ENCODE measurements around the gene RAPGEF5. TPM values are rescaled to one million over a fixed set of nuclear protein-coding genes. Genes with fewer than 3 reads are reported as not detected.

The RAPGEF5 gene
- total RNA-seq, 1 donor: 1.1 TPM

DNA sequence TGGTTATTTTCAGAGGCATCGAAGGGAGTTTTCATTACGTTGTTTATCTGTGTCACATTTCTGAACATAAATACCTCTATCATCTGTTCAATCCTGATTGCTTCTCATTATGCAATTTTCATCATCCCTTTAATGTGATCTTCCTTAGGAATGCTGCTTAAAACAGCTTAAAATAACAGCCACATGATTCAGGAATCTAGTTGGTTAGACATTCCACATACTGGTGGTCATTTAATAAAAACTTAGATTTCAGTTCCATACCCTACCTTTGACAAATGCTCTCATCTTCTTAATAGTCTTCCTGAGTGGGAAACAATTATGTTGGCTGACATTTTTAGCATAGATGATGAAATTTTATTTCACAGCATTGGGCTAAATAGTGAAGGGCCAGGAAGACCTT is 219.9 kb downstream of the RAPGEF5 start:
- Histone ChIP-seq H3K79me2 (ENCODE audit: insufficient read depth, low read length) (no peaks in the 10 kb centered on the region), H3K4me3 (ENCODE audit: insufficient read depth, low read length) (peak overlapping the region; percentile 2)

DNA sequence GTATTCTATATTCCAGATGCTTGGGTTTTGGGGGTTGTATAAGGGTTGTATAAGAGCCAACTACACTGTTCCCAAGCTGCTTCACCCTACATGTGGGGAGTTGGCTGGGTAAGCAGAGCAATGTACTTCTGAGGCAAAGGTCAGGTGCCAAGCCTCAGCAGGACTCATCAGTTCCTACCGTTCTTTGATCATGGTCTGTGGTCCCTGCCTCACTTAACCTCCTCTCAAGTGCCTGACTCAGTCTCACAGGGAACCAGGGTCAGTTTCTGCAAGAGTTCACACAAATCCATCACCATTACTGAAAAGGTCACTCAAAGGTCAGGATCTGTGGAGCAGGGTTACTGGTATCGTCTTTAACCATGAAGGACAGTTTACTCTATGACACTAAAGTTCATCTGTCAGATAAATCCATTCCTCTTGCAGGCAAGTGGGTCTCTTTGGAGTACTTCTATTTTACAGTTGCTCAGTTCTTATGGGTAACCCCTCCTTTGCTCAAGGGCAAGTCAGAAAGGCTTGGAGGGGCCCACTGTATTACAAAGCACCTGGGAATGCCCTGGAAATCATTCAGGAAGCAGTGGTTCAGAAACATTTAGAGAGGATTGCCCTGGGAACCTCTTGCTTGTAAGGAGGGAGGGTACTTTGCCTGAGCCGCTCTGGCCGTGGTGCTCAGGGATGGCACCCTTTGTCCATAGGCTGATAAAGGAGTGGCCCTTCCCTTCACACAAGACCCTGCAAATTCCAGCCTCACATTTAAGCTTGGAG is 227.0 kb downstream of the RAPGEF5 start:
- H3K79me2 ChIP-seq (ENCODE audit: insufficient read depth, low read length): no peaks in the 10 kb centered on the region
- no peak overlapping the region for H3K4me2 ChIP-seq (ENCODE audit: insufficient read depth, low read length)
- H3K4me1 ChIP-seq (ENCODE audit: insufficient read depth, low read length): no peaks in the 10 kb centered on the region
- no peaks in the 10 kb centered on the region for H3K27me3 ChIP-seq (ENCODE audit: insufficient read depth, low read length)
- H3K4me3 ChIP-seq (ENCODE audit: insufficient read depth, low read length): no peak overlapping the region
- no peaks in the 10 kb centered on the region for H3K9me3 ChIP-seq (ENCODE audit: low read depth, low read length)
- no peaks in the 10 kb centered on the region for H4K20me1 ChIP-seq (ENCODE audit: insufficient read depth, low read length)
- no peak for DNase-seq (ENCODE audit: insufficient read length, low spot score, missing footprints)
- H3K36me3 ChIP-seq (ENCODE audit: insufficient read depth, low read length): no peaks in the 10 kb centered on the region
- H3K27ac ChIP-seq (ENCODE audit: low read depth, low read length): no peak overlapping the region
- TF ChIP-seq, protein P1, sequence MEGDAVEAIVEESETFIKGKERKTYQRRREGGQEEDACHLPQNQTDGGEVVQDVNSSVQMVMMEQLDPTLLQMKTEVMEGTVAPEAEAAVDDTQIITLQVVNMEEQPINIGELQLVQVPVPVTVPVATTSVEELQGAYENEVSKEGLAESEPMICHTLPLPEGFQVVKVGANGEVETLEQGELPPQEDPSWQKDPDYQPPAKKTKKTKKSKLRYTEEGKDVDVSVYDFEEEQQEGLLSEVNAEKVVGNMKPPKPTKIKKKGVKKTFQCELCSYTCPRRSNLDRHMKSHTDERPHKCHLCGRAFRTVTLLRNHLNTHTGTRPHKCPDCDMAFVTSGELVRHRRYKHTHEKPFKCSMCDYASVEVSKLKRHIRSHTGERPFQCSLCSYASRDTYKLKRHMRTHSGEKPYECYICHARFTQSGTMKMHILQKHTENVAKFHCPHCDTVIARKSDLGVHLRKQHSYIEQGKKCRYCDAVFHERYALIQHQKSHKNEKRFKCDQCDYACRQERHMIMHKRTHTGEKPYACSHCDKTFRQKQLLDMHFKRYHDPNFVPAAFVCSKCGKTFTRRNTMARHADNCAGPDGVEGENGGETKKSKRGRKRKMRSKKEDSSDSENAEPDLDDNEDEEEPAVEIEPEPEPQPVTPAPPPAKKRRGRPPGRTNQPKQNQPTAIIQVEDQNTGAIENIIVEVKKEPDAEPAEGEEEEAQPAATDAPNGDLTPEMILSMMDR (IDR thresholded peaks at IDR 0.05; ENCODE audit: extremely low read depth, low read depth, low read length): no peak
- no peak overlapping the region for H2AFZ ChIP-seq (ENCODE audit: low read length)

More for the DNA sequence above, 219.9 kb downstream of the RAPGEF5 start:
- Histone ChIP-seq H3K4me1 (ENCODE audit: insufficient read depth, low read length) (peaks cover 28% of the 10 kb centered on the region), H3K36me3 (ENCODE audit: insufficient read depth, low read length) (no peaks in the 10 kb centered on the region), H3K27ac (ENCODE audit: low read depth, low read length) (peak overlapping the region; percentile 69), H2AFZ (ENCODE audit: low read length) (no peak overlapping the region), H3K27me3 (ENCODE audit: insufficient read depth, low read length) (no peaks in the 10 kb centered on the region), H3K4me2 (ENCODE audit: insufficient read depth, low read length) (peak overlapping the region; percentile 51), H3K9me3 (ENCODE audit: low read depth, low read length) (no peaks in the 10 kb centered on the region), H4K20me1 (ENCODE audit: insufficient read depth, low read length) (no peaks in the 10 kb centered on the region)
- DNase-seq (ENCODE audit: insufficient read length, low spot score, missing footprints): no peak
- TF ChIP-seq, protein P1 (IDR thresholded peaks at IDR 0.05; ENCODE audit: extremely low read depth, low read depth, low read length): no peak

DNA sequence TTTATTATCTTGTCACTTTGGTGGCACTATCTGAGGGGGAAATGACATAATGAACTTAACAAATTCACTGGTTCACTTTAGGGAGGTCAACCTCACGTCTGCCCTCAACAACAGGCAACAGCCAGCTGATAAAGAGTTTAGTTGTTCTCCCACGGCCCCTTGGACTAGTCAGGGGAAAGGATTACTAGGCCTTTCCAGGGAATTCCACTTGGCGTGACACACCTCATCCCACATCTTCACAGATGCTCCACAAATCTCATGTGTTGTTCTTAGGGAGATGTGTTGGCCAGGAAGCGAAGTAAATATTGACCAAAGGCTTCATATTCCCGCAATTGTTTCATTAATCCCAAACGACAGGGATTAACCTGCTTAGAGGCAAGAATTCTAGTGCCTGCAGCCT is 227.8 kb downstream of the RAPGEF5 start:
- Histone ChIP-seq H3K79me2 (ENCODE audit: insufficient read depth, low read length) (no peaks in the 10 kb centered on the region), H3K27ac (ENCODE audit: low read depth, low read length) (no peak overlapping the region), H4K20me1 (ENCODE audit: insufficient read depth, low read length) (no peaks in the 10 kb centered on the region), H3K36me3 (ENCODE audit: insufficient read depth, low read length) (no peaks in the 10 kb centered on the region), H3K4me1 (ENCODE audit: insufficient read depth, low read length) (no peaks in the 10 kb centered on the region), H2AFZ (ENCODE audit: low read length) (no peak overlapping the region), H3K4me3 (ENCODE audit: insufficient read depth, low read length) (no peak overlapping the region), H3K9me3 (ENCODE audit: low read depth, low read length) (no peaks in the 10 kb centered on the region), H3K4me2 (ENCODE audit: insufficient read depth, low read length) (no peak overlapping the region), H3K27me3 (ENCODE audit: insufficient read depth, low read length) (no peaks in the 10 kb centered on the region)
- no peak for DNase-seq (ENCODE audit: insufficient read length, low spot score, missing footprints)
- TF ChIP-seq, protein P1 (IDR thresholded peaks at IDR 0.05; ENCODE audit: extremely low read depth, low read depth, low read length): no peak

DNA sequence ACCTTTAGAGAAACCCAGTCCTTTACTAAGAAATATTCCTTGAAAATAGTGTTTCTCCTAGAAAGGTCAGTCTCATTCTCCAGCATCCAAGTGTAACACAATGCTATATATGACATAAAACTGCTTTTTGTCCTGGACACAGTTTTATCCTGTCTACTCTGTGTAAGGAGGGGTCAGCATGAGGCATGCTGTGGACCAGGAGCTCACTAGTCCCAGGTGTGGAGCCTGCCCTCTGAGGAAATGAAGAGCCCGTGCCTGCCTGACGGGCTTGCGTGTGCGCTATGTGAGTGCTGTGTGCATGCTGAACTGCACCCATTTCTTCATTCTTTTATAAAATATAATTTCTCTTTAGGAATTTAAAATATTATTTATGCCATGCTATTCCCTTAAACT is 228.4 kb downstream of the RAPGEF5 start:
- no peak for DNase-seq (ENCODE audit: insufficient read length, low spot score, missing footprints)
- Histone ChIP-seq H3K4me2 (ENCODE audit: insufficient read depth, low read length) (no peak overlapping the region), H2AFZ (ENCODE audit: low read length) (no peak overlapping the region), H3K27ac (ENCODE audit: low read depth, low read length) (no peak overlapping the region), H3K36me3 (ENCODE audit: insufficient read depth, low read length) (no peaks in the 10 kb centered on the region), H3K4me1 (ENCODE audit: insufficient read depth, low read length) (no peaks in the 10 kb centered on the region), H4K20me1 (ENCODE audit: insufficient read depth, low read length) (no peaks in the 10 kb centered on the region), H3K27me3 (ENCODE audit: insufficient read depth, low read length) (no peaks in the 10 kb centered on the region), H3K4me3 (ENCODE audit: insufficient read depth, low read length) (no peak overlapping the region), H3K79me2 (ENCODE audit: insufficient read depth, low read length) (no peaks in the 10 kb centered on the region), H3K9me3 (ENCODE audit: low read depth, low read length) (no peaks in the 10 kb centered on the region)
- TF ChIP-seq, protein P1 (IDR thresholded peaks at IDR 0.05; ENCODE audit: extremely low read depth, low read depth, low read length): no peak

Measured in osteoblast (primary cell).